ENCODE data around the gene CSAG2.
"Not testable (repeated sequence)": the region's sequence is repeated elsewhere in the genome, so short reads cannot be mapped to it uniquely, and the experiment has no call there.

The CSAG2 gene
- 0 reads per million in 2 donors for total RNA-seq

GRCh38 chrX:152709173-152709572 lies at the start of gene CSAG2:
CSAG2 (minus strand) TSS chrX:152709273; CDS start chrX:152709112, 161 bp downstream.
- not testable (repeated sequence) for DNase-seq

- DNase-seq, result not testable (repeated sequence)
These were observed 45.8 kb upstream of the CSAG2 start for GRCh38 chrX:152754871-152755270.

- DNase-seq, result not testable (repeated sequence)
These were observed 44.9 kb upstream of the CSAG2 start, which contains the start of gene MAGEA2 for GRCh38 chrX:152753686-152754650. MAGEA2 (minus strand) TSS chrX:152753842; CDS start chrX:152751363, 2,479 bp downstream.

GRCh38 chrX:152738560-152738959 lies 29.5 kb upstream of the CSAG2 start:
- DNase-seq, result no peak

GRCh38 chrX:152736528-152736927 lies 27.5 kb upstream of the CSAG2 start:
- DNase-seq, result not testable (repeated sequence)

GRCh38 chrX:152735860-152736511 lies 26.9 kb upstream of the CSAG2 start:
- DNase-seq, result no peak

- no peak for DNase-seq
These were observed 26.0 kb upstream of the CSAG2 start for GRCh38 chrX:152735101-152735500.

GRCh38 chrX:152734143-152734858 lies 25.2 kb upstream of the CSAG2 start:
- not testable (repeated sequence) for DNase-seq

GRCh38 chrX:152733261-152733975 lies 24.3 kb upstream of the CSAG2 start, which contains the start of the genes CSAG1 and MAGEA12:
CSAG1 (minus strand) TSS chrX:152733721; CDS start chrX:152732460, 1,261 bp downstream.
MAGEA12 (plus strand) TSS chrX:152733757; CDS start chrX:152736162, 2,405 bp downstream.
- DNase-seq, result no peak

- no peak for DNase-seq
These were observed 16.3 kb upstream of the CSAG2 start for GRCh38 chrX:152725409-152725808.

GRCh38 chrX:152713815-152714787 lies 5.0 kb upstream of the CSAG2 start, which contains the start of gene MAGEA2B:
MAGEA2B (plus strand) TSS chrX:152714628; CDS start chrX:152717107, 2,479 bp downstream.
- not testable (repeated sequence) for DNase-seq

GRCh38 chrX:152713195-152713594 lies 4.1 kb upstream of the CSAG2 start:
- not testable (repeated sequence) for DNase-seq

- not testable (repeated sequence) for DNase-seq
These were observed 2.6 kb downstream of the CSAG2 start for GRCh38 chrX:152706500-152706899.

- not testable (repeated sequence) for DNase-seq
These were observed 8.7 kb downstream of the CSAG2 start for GRCh38 chrX:152700390-152700789.

GRCh38 chrX:152697952-152698931 lies 10.8 kb downstream of the CSAG2 start, which contains the start of gene MAGEA3:
MAGEA3 (plus strand) TSS chrX:152698794; CDS start chrX:152700833, 2,039 bp downstream.
- not testable (repeated sequence) for DNase-seq

GRCh38 chrX:152681012-152681411 lies 28.1 kb downstream of the CSAG2 start:
- DNase-seq, result not testable (repeated sequence)

GRCh38 chrX:152674652-152675051 lies 34.4 kb downstream of the CSAG2 start:
- DNase-seq, result not testable (repeated sequence)

GRCh38 chrX:152674135-152674534 lies 34.9 kb downstream of the CSAG2 start:
- no peak for DNase-seq

- no peak for DNase-seq
These were observed 46.0 kb downstream of the CSAG2 start for GRCh38 chrX:152663086-152663485.
